SU-DHL-6 (cell line): ENCODE results near the gene SERTAD2.

Experiments
- H2AFZ ChIP-seq: fragments of 200-600 bp; sonication (generic); 2 replicates; pipeline ENCODE4 v1.6.1; 2014; ENCODE audit warnings: low read depth, mild to moderate bottlenecking, moderate library complexity, mixed read lengths, antibody characterized with exemption, low read length; ENCODE audit not compliant: severe bottlenecking
- H3F3A ChIP-seq: fragments of 200-600 bp; shearing (Covaris generic); 2 replicates; pipeline ENCODE4 v1.6.0; 2016; ENCODE audit warnings: antibody characterized with exemption, mild to moderate bottlenecking; ENCODE audit not compliant: insufficient read depth
- H3K27ac ChIP-seq: fragments of 200-600 bp; sonication (generic); 2 replicates; pipeline ENCODE4 v1.5.1; 2016; ENCODE audit warnings: low read depth, mild to moderate bottlenecking, low read length, moderate library complexity, mixed read lengths
- H3K27me3 ChIP-seq: fragments of 200-600 bp; sonication (generic), shearing (Covaris generic); 2 replicates; pipeline ENCODE4 v1.6.0; 2014; ENCODE audit warnings: mild to moderate bottlenecking, low read length
- H3K36me3 ChIP-seq: fragments of 200-600 bp; sonication (generic); 2 replicates; pipeline ENCODE4 v1.6.1; 2014; ENCODE audit warnings: mild to moderate bottlenecking, low read length, mixed read lengths
- H3K4me2 ChIP-seq: fragments of 300-600, 200-600 bp; shearing (Covaris generic), sonication (generic); 2 replicates; pipeline ENCODE4 v1.6.0; 2014; ENCODE audit warnings: low read length, low read depth, mild to moderate bottlenecking; ENCODE audit not compliant: poor library complexity, severe bottlenecking
- H3K4me3 ChIP-seq: fragments of 200-600 bp; sonication (generic); 2 replicates; pipeline ENCODE4 v1.5.1; 2014; ENCODE audit warnings: antibody characterized with exemption, low read length, mild to moderate bottlenecking, mixed read lengths; ENCODE audit not compliant: insufficient read depth, poor library complexity, severe bottlenecking
- H3K79me2 ChIP-seq: fragments of 200-600 bp; sonication (generic); 2 replicates; pipeline ENCODE4 v1.6.1; 2014; ENCODE audit warnings: mild to moderate bottlenecking, low read length, moderate library complexity; ENCODE audit not compliant: insufficient read depth
- H3K9ac ChIP-seq: fragments of 200-600 bp; sonication (generic); 2 replicates; pipeline ENCODE4 v1.7.0; 2014; ENCODE audit warnings: mild to moderate bottlenecking, low read length
- H3K9me2 ChIP-seq: fragments of 200-600 bp; sonication (generic); replicated peaks from 2 replicates; pipeline ENCODE4 v1.6.1; 2014; ENCODE audit warnings: low read length; ENCODE audit not compliant: insufficient read depth
- H3K9me3 ChIP-seq: fragments of 200-600 bp; sonication (generic); 2 replicates; pipeline ENCODE4 v1.6.1; 2014; ENCODE audit warnings: low read length, mixed read lengths; ENCODE audit not compliant: insufficient read depth
- H4K20me1 ChIP-seq: fragments of 200-600 bp; sonication (generic); 2 replicates; pipeline ENCODE4 v1.6.1; 2014; ENCODE audit warnings: low read depth, mild to moderate bottlenecking, antibody characterized with exemption, low read length, moderate library complexity, mixed read lengths
- CTCF ChIP-seq: fragments of 200-600 bp; sonication (generic); IDR thresholded peaks from one replicate; pipeline ENCODE4 v1.5.1; 2017; ENCODE audit warnings: antibody characterized with exemption, mild to moderate bottlenecking, low read length, moderate library complexity; ENCODE audit not compliant: insufficient read depth, poor library complexity, severe bottlenecking
- EZH2phosphoT487 ChIP-seq: fragments of 200-600 bp; sonication (generic), shearing (Covaris generic); conservative IDR thresholded peaks from 2 replicates; pipeline ENCODE4 v1.6.1; 2018; ENCODE audit warnings: mild to moderate bottlenecking, antibody characterized with exemption, low read length, moderate library complexity, mixed read lengths

Gene SERTAD2

GRCh38 chr2:64622443-64623241, 31.1 kb downstream of the SERTAD2 start:
- no peak overlapping the region for H3K4me3 ChIP-seq
- no peaks in the 10 kb centered on the region for H3K9me2 ChIP-seq
- no peaks in the 10 kb centered on the region for H3K9me3 ChIP-seq
- no peak overlapping the region for H3K4me2 ChIP-seq
- no peaks in the 10 kb centered on the region for H3K79me2 ChIP-seq
- TF ChIP-seq CTCF, result no peak
- TF ChIP-seq EZH2phosphoT487, result no peak
- H3K36me3 ChIP-seq, result no peaks in the 10 kb centered on the region
- H3K27me3 ChIP-seq, result no peaks in the 10 kb centered on the region
- no peak overlapping the region for H2AFZ ChIP-seq
- H3F3A ChIP-seq, result no peaks in the 10 kb centered on the region
- H3K9ac ChIP-seq, result no peak overlapping the region
- no peak overlapping the region for H3K27ac ChIP-seq
- no peaks in the 10 kb centered on the region for H4K20me1 ChIP-seq

DNA sequence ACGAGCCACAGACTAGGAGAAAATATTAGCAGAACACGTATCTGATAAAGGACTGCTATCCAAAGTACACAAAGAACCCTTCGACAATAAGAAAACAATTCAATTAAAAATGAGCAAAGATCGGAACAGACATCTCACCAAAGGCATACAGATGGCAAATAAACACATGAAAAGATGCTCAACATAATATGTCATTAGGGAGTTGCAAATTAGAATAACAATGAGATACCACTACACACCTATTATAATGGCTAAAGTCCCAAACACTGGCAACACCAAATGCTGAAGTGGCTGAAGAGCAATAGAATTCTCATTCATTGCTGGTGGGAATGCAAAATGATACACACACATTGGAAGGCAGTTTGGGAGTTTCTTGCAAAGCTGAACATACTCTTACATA, 33.1 kb downstream of the SERTAD2 start:
- H3K79me2 ChIP-seq, result no peaks in the 10 kb centered on the region
- H3F3A ChIP-seq, result no peaks in the 10 kb centered on the region
- H3K9me2 ChIP-seq, result no peaks in the 10 kb centered on the region
- no peaks in the 10 kb centered on the region for H3K36me3 ChIP-seq
- H3K27ac ChIP-seq, result no peak overlapping the region
- no peak overlapping the region for H3K4me3 ChIP-seq
- no peak for TF ChIP-seq EZH2phosphoT487
- TF ChIP-seq CTCF, result no peak
- no peaks in the 10 kb centered on the region for H3K9me3 ChIP-seq
- H3K27me3 ChIP-seq, result no peaks in the 10 kb centered on the region
- H3K4me2 ChIP-seq, result no peak overlapping the region
- no peak overlapping the region for H2AFZ ChIP-seq
- no peaks in the 10 kb centered on the region for H4K20me1 ChIP-seq
- no peak overlapping the region for H3K9ac ChIP-seq

GRCh38 chr2:64617631-64618151, 36.0 kb downstream of the SERTAD2 start:
- Histone ChIP-seq H3K36me3 (no peaks in the 10 kb centered on the region), H3K9ac (no peak overlapping the region), H3K4me3 (no peak overlapping the region), H4K20me1 (no peaks in the 10 kb centered on the region), H3K27me3 (no peaks in the 10 kb centered on the region; the same call in 1 of the 2 replicates), H3K4me2 (no peak overlapping the region), H3F3A (no peaks in the 10 kb centered on the region), H3K9me3 (no peaks in the 10 kb centered on the region), H3K79me2 (no peaks in the 10 kb centered on the region), H3K27ac (no peak overlapping the region), H3K9me2 (no peaks in the 10 kb centered on the region), H2AFZ (no peak overlapping the region)
- TF ChIP-seq CTCF, result no peak
- TF ChIP-seq EZH2phosphoT487, result no peak
